Neural cell (in vitro differentiated cells): Measurements from ENCODE around the gene MR1. TPM values are rescaled to one million over a fixed set of nuclear protein-coding genes. Genes with fewer than 3 reads are reported as not detected.
A peak's percentile ranks its signal among the peaks of the same experiment; 100 is the strongest.

Source experiments
- H2AFZ ChIP-seq: fragments of 200-600, 300-800 bp; sonication (generic), shearing (Covaris generic); 2 replicates; pipeline ENCODE4 v1.6.0; 2014; ENCODE audit warnings: low read depth, mild to moderate bottlenecking, antibody characterized with exemption, low read length, moderate library complexity
- H3F3A ChIP-seq: fragments of 200-600 bp; shearing (Covaris generic); 2 replicates; pipeline ENCODE4 v1.6.1; 2016; ENCODE audit warnings: mild to moderate bottlenecking, moderate library complexity, mixed read lengths, antibody characterized with exemption, low read length; ENCODE audit not compliant: insufficient read depth, poor library complexity, severe bottlenecking
- H3K27ac ChIP-seq: fragments of 200-600, 300-800 bp; sonication (generic), shearing (Covaris generic); 2 replicates; pipeline ENCODE4 v1.5.1; 2014; ENCODE audit warnings: mild to moderate bottlenecking, low read length, moderate library complexity
- H3K27me3 ChIP-seq: fragments of 300-800, 200-600 bp; sonication (generic), shearing (Covaris generic); 2 replicates; pipeline ENCODE4 v1.6.0; 2014; ENCODE audit warnings: mild to moderate bottlenecking, low read depth, low read length, moderate library complexity; ENCODE audit not compliant: insufficient read depth
- H3K36me3 ChIP-seq: fragments of 300-800, 200-600 bp; sonication (generic), shearing (Covaris generic); 2 replicates; pipeline ENCODE4 v1.5.1; 2014; ENCODE audit warnings: mild to moderate bottlenecking, antibody characterized with exemption, low read length, moderate library complexity; ENCODE audit not compliant: insufficient read depth
- H3K4me2 ChIP-seq: fragments of 300-800, 200-600 bp; sonication (generic), shearing (Covaris generic); 2 replicates; pipeline ENCODE4 v1.6.0; 2014; ENCODE audit warnings: mild to moderate bottlenecking, low read length
- H3K4me3 ChIP-seq: fragments of 300-800, 200-600 bp; sonication (generic), shearing (Covaris generic); 2 replicates; pipeline ENCODE4 v1.5.1; 2014; ENCODE audit warnings: mild to moderate bottlenecking, low read length, moderate library complexity
- H3K79me2 ChIP-seq: fragments of 200-600 bp; shearing (Covaris generic); replicated peaks from 2 replicates; pipeline ENCODE4 v1.6.0; 2014; ENCODE audit warnings: mild to moderate bottlenecking, low read length, moderate library complexity; ENCODE audit not compliant: insufficient read depth
- H3K9ac ChIP-seq: fragments of 300-800, 200-600 bp; sonication (generic), shearing (Covaris generic); 2 replicates; pipeline ENCODE4 v1.6.1; 2016; ENCODE audit warnings: mild to moderate bottlenecking, low read length, mixed read lengths
- H3K9me2 ChIP-seq: fragments of 200-600 bp; shearing (Covaris generic); 2 replicates; pipeline ENCODE4 v1.6.1; 2016; ENCODE audit warnings: mild to moderate bottlenecking, low read length, mixed read lengths; ENCODE audit not compliant: insufficient read depth
- H3K9me3 ChIP-seq: fragments of 200-600, 300-800 bp; sonication (generic), shearing (Covaris generic); 2 replicates; pipeline ENCODE4 v1.6.1; 2016; ENCODE audit warnings: mild to moderate bottlenecking, mixed run types, low read length, moderate library complexity, mixed read lengths
- H4K20me1 ChIP-seq: fragments of 200-600 bp; shearing (Covaris generic); 2 replicates; pipeline ENCODE4 v1.6.1; 2016; ENCODE audit warnings: mild to moderate bottlenecking, mixed run types; ENCODE audit not compliant: insufficient read depth
- CTCF ChIP-seq: fragments of 450-650 bp; IDR thresholded peaks from 2 replicates; pipeline ENCODE4 v1.5.1; 2014; ENCODE audit warnings: antibody characterized with exemption, mild to moderate bottlenecking, moderate library complexity; ENCODE audit not compliant: poor library complexity, severe bottlenecking
- EP300 ChIP-seq: fragments of 450-650 bp; conservative IDR thresholded peaks from 2 replicates; pipeline ENCODE4 v1.6.1; 2014; ENCODE audit warnings: antibody characterized with exemption, mild to moderate bottlenecking, moderate library complexity; ENCODE audit not compliant: poor library complexity, severe bottlenecking
- EZH2 ChIP-seq: fragments of 200-600, 300-800 bp; shearing (Covaris generic), sonication (generic); IDR thresholded peaks from 2 replicates; pipeline ENCODE4 v1.6.1; 2014; ENCODE audit warnings: antibody characterized with exemption, low read length, borderline replicate concordance, mild to moderate bottlenecking; ENCODE audit not compliant: insufficient read depth, poor library complexity, severe bottlenecking
- MXI1 ChIP-seq: fragments of 450-650 bp; conservative IDR thresholded peaks from 2 replicates; pipeline ENCODE4 v1.6.1; 2014; ENCODE audit warnings: antibody characterized with exemption, mild to moderate bottlenecking; ENCODE audit not compliant: poor library complexity, severe bottlenecking
- POLR2AphosphoS5 ChIP-seq: IDR thresholded peaks from 2 replicates; pipeline ENCODE4 v1.6.1; 2012
- RAD21 ChIP-seq: fragments of 450-650 bp; conservative IDR thresholded peaks from 2 replicates; pipeline ENCODE4 v1.6.1; 2014; ENCODE audit warnings: antibody characterized with exemption, mild to moderate bottlenecking, moderate library complexity
- REST ChIP-seq: IDR thresholded peaks from 2 replicates; pipeline ENCODE4 v1.6.1; 2012; ENCODE audit warnings: borderline replicate concordance
- SMC3 ChIP-seq: fragments of 450-650 bp; conservative IDR thresholded peaks from 2 replicates; pipeline ENCODE4 v1.6.1; 2014; ENCODE audit warnings: antibody characterized with exemption, mild to moderate bottlenecking, moderate library complexity; ENCODE audit not compliant: poor library complexity
- TAF1 ChIP-seq: IDR thresholded peaks from 2 replicates; pipeline ENCODE4 v1.6.1; 2012; ENCODE audit warnings: low read depth
- polyA plus RNA-seq: library from polyadenylated mRNA; depleted of rRNA; stranded (reverse); fragments of >200 nt; gene quantifications from 2 replicates; pipeline ENCODE4 v1.2.3, GENCODE V29; 2014

The MR1 gene
- polyA plus RNA-seq, 1 donor from 2014 or later: not detected

GRCh38 chr1:181100934-181101333, 67.2 kb downstream of the MR1 start:
- Histone ChIP-seq H4K20me1 (no peaks in the 10 kb centered on the region), H3K9me2 (no peaks in the 10 kb centered on the region), H3K36me3 (no peaks in the 10 kb centered on the region), H2AFZ (no peak overlapping the region), H3K27ac (peak overlapping the region; percentile 17), H3K27me3 (no peaks in the 10 kb centered on the region), H3K79me2 (peaks cover 7% of the 10 kb centered on the region), H3K4me3 (no peak overlapping the region), H3K9me3 (no peaks in the 10 kb centered on the region), H3F3A (peaks cover 14% of the 10 kb centered on the region), H3K4me2 (no peak overlapping the region), H3K9ac (no peak overlapping the region)
- TF ChIP-seq MXI1: no peak
- no peak for TF ChIP-seq TAF1
- peak; percentile 50 for TF ChIP-seq REST
- TF ChIP-seq POLR2AphosphoS5: no peak
- no peak for TF ChIP-seq EP300

GRCh38 chr1:181101581-181102226, 67.9 kb downstream of the MR1 start:
- no peak for TF ChIP-seq RAD21
- TF ChIP-seq TAF1: no peak
- no peak for TF ChIP-seq SMC3
- TF ChIP-seq EP300: no peak
- no peak for TF ChIP-seq MXI1
- no peak for TF ChIP-seq CTCF
- TF ChIP-seq REST: no peak
- no peak for TF ChIP-seq POLR2AphosphoS5
- TF ChIP-seq EZH2: no peak
- Histone ChIP-seq H2AFZ (no peak overlapping the region), H3K9ac (no peak overlapping the region), H4K20me1 (no peaks in the 10 kb centered on the region), H3K4me3 (no peak overlapping the region), H3K27me3 (no peaks in the 10 kb centered on the region), H3K9me3 (no peaks in the 10 kb centered on the region), H3K79me2 (peaks cover 7% of the 10 kb centered on the region), H3K9me2 (no peaks in the 10 kb centered on the region), H3F3A (peaks cover 14% of the 10 kb centered on the region), H3K27ac (no peak overlapping the region), H3K36me3 (no peaks in the 10 kb centered on the region), H3K4me2 (no peak overlapping the region)
